Measurements from ENCODE around the gene PCSK1N.
A peak's percentile ranks its signal among the peaks of the same experiment; 100 is the strongest.

The PCSK1N gene

DNA sequence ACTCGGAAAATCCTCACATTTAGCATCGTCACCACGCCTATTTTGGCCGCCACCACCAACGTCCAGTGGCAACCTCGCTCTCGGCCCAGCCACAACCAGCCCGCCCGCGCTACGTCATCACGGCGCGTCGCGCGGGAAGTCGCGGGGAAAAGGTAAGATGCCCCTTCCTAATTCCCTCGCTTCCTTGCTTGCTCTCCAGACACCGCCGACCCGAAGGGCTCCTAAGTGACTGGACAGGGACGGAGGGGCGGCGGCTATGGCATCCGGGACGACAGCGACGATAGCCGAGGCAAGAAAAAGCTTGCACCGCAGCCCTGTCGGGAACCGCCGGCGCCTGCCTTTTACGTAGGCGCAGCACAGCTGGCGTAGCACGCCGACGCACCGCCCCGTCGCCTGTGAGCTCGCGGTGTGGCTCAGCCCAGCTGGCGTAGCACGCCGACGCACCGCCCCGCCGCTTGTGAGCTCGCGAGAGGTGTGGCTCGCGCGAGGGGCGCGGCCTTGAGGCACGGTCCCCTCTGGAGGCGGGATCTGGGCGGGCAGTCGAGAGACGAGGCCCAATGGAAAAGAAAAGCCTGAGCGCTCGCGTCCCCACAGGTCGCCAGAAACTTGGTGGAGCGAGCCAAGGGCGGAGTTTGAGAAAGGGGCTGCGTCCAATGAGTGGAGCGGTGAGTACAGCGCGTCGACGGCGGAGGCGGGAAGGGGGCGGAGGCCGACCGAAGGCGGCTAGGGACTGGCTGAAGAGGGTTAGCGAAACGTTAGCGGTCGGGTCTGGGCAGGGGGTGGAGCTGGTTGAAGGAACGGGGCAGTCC lies 33.9 kb downstream of the PCSK1N start, which contains the start of gene HDAC6:
HDAC6 (plus strand) TSS at position 788 of the 809 bp plus-strand sequence. CDS start 626 bp downstream, outside the sequence.
- TF ChIP-seq, protein P1, sequence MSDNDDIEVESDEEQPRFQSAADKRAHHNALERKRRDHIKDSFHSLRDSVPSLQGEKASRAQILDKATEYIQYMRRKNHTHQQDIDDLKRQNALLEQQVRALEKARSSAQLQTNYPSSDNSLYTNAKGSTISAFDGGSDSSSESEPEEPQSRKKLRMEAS (IDR thresholded peaks at IDR 0.05; ENCODE audit: low read depth, low read length), result peak; percentile 61; the same call in 1 of the 2 replicates
- TF ChIP-seq, protein P2, sequence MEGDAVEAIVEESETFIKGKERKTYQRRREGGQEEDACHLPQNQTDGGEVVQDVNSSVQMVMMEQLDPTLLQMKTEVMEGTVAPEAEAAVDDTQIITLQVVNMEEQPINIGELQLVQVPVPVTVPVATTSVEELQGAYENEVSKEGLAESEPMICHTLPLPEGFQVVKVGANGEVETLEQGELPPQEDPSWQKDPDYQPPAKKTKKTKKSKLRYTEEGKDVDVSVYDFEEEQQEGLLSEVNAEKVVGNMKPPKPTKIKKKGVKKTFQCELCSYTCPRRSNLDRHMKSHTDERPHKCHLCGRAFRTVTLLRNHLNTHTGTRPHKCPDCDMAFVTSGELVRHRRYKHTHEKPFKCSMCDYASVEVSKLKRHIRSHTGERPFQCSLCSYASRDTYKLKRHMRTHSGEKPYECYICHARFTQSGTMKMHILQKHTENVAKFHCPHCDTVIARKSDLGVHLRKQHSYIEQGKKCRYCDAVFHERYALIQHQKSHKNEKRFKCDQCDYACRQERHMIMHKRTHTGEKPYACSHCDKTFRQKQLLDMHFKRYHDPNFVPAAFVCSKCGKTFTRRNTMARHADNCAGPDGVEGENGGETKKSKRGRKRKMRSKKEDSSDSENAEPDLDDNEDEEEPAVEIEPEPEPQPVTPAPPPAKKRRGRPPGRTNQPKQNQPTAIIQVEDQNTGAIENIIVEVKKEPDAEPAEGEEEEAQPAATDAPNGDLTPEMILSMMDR (IDR thresholded peaks at IDR 0.05; ENCODE audit: low read depth, low read length), result no peak
- peak; percentile 62 for TF ChIP-seq POLR2A (IDR thresholded peaks at IDR 0.05; ENCODE audit: extremely low read depth, insufficient read length)
- TF ChIP-seq MYC (IDR thresholded peaks at IDR 0.05; ENCODE audit: low read depth, low read length), result 0 out of 2 replicates have a peak, but pooled peaks have one; percentile 4
- peak; percentile 99 for DNase-seq (ENCODE audit: low read depth)
- H3K4me3 ChIP-seq (ENCODE audit: low read depth, low read length), result peak within 1 kb of the TSS; percentile 90

DNA sequence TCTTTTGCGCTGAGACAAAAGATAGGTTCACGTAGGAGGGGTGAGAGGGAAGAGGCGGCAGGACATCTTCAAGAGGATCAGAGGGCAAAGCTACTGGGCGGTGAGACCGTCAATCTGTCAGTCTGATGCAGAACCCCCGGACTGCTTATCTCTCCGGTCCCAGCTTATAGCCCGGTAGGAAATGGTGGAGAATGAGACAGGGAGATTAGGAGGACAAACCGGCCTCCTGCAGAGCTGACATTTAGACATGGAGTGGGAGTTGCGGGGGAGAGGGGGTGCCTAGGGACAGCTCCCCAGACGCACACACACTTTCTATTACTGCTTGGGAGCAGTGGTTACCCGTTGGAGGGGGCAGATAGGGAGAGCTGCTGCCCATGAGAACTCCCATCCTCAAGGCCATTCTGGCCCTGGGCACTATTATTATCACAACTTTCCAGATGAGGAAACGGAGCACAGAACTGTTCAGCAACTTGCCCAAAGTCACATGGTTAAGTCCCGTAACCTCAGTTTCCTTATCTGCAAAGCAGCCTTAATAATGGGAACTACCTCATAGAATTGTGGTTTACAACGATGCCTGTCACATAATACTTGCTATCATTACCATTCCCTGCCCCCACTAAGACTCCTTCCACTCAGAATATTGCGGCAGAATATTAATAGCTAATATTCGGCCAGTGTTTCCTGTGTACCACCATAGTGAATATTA lies 34.7 kb downstream of the PCSK1N start:
- TF ChIP-seq, protein P2 (IDR thresholded peaks at IDR 0.05; ENCODE audit: low read depth, low read length), result no peak
- TF ChIP-seq, protein P1 (IDR thresholded peaks at IDR 0.05; ENCODE audit: low read depth, low read length), result no peak
- TF ChIP-seq POLR2A (IDR thresholded peaks at IDR 0.05; ENCODE audit: extremely low read depth, insufficient read length), result no peak
- TF ChIP-seq MYC (IDR thresholded peaks at IDR 0.05; ENCODE audit: low read depth, low read length), result peak; percentile 11; the same call in 1 of the 2 replicates
- DNase-seq (ENCODE audit: low read depth), result peak; percentile 60
- H3K4me3 ChIP-seq (ENCODE audit: low read depth, low read length), result peak overlapping the region; percentile 90

DNA sequence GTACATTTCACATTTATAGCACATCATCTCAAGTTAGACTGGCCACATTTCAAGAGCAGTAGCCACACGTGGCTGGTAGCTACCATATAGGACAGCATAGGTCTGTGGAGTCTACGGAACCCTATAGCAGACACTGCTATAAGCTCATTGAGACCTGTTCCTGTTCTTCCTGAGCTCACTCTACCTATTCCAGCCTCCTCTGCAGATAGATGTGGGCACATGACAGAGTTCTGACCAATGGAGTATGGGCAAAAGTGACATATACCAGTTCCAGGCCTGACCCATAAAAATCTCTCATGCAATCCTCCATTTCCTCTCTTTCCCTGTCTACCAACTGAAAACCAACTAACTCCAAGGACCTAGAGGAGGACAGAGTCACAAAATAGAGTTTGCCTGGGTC lies 37.1 kb downstream of the PCSK1N start:
- no peak overlapping the region for H3K4me3 ChIP-seq (ENCODE audit: low read depth, low read length)
- DNase-seq (ENCODE audit: low read depth), result peak; percentile 10
- TF ChIP-seq, protein P2 (IDR thresholded peaks at IDR 0.05; ENCODE audit: low read depth, low read length), result no peak
- TF ChIP-seq, protein P1 (IDR thresholded peaks at IDR 0.05; ENCODE audit: low read depth, low read length), result no peak
- no peak for TF ChIP-seq MYC (IDR thresholded peaks at IDR 0.05; ENCODE audit: low read depth, low read length)
- no peak for TF ChIP-seq POLR2A (IDR thresholded peaks at IDR 0.05; ENCODE audit: extremely low read depth, insufficient read length)

DNA sequence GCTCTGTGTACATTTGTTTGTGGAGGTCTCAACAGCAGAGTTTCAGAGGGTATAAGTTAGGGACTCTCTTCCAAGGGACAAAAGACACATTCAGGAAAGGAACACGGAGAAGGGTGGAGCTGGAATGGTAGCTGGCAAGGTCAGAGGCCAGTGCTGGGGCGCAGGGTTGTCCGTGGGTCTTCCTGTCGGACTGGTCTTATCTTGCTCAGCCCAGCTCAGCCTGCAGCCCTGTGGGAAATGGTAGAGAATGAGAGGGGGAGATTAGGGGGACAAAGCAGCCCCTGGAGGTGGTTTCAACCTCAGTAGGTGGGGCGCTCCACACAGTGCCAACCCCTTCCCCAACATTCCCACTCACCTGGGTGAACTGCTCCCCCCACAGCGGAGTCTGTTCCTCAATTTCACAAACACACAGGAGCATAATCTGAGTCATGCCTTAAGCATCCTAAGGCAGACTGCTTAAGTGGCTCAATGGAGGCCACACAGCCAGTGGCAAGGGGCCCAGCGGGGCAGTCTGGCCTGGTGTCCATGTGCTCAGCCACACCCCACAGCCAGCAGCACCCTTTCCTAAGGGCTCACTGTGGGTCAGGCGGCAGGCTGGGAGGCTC lies 40.4 kb downstream of the PCSK1N start:
- TF ChIP-seq, protein P2 (IDR thresholded peaks at IDR 0.05; ENCODE audit: low read depth, low read length), result no peak
- TF ChIP-seq MYC (IDR thresholded peaks at IDR 0.05; ENCODE audit: low read depth, low read length) (no peak), POLR2A (IDR thresholded peaks at IDR 0.05; ENCODE audit: extremely low read depth, insufficient read length) (no peak)
- TF ChIP-seq, protein P1 (IDR thresholded peaks at IDR 0.05; ENCODE audit: low read depth, low read length), result no peak
- no peak for DNase-seq (ENCODE audit: low read depth)
- no peak overlapping the region for H3K4me3 ChIP-seq (ENCODE audit: low read depth, low read length)

DNA sequence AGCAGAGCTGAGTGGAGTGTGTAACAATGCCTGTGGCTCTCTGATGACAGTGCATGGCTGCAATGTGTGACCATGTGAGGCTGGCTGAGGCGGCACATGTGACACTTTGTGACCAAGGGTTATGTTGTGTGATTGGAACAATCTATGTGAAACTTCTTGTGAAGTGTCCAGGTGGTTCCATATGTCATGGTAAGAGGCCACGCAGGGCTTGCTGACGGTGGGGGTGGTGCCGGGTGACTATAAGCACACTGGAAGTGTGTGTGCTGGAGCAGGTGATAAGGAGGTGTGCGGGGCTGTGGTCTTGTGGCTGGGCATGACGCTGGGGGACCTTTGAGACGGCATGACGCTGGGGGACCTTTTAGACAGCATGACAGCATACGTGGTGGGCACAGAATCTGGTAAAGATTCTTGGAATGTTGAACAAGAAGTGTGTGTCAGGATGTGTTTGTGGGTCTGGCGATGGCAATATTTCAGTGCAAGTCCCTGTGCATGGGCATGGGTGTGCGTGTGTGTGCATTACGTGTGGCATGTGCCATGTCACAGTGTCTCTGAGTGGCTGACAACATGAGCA lies 41.0 kb downstream of the PCSK1N start:
- TF ChIP-seq MYC (IDR thresholded peaks at IDR 0.05; ENCODE audit: low read depth, low read length) (no peak), POLR2A (IDR thresholded peaks at IDR 0.05; ENCODE audit: extremely low read depth, insufficient read length) (no peak)
- TF ChIP-seq, protein P1 (IDR thresholded peaks at IDR 0.05; ENCODE audit: low read depth, low read length), result no peak
- TF ChIP-seq, protein P2 (IDR thresholded peaks at IDR 0.05; ENCODE audit: low read depth, low read length), result no peak
- H3K4me3 ChIP-seq (ENCODE audit: low read depth, low read length), result no peak overlapping the region
- no peak for DNase-seq (ENCODE audit: low read depth)
